ENCODE results near the gene LMNTD2.

The LMNTD2 gene

GRCh38 chr11:548700-549603 is 11.6 kb downstream of the LMNTD2 start:
- no peaks in the 10 kb centered on the region for H3F3A ChIP-seq (ENCODE audit: insufficient read depth, low read length)
- no peaks in the 10 kb centered on the region for H4K20me1 ChIP-seq (ENCODE audit: insufficient read depth, low read length)
- TF ChIP-seq CTCF (IDR thresholded peaks at IDR 0.05; ENCODE audit: low read length): no peak
- no peak for TF ChIP-seq EZH2 (IDR thresholded peaks at IDR 0.05; ENCODE audit: borderline replicate concordance, low read length)
- no peak overlapping the region for H3K4me2 ChIP-seq (ENCODE audit: low read length)
- H3K9me2 ChIP-seq (ENCODE audit: low read depth, low read length): no peaks in the 10 kb centered on the region
- peaks cover 6% of the 10 kb centered on the region for H3K4me1 ChIP-seq (ENCODE audit: insufficient read depth, low read length, severe bottlenecking)
- H3K27me3 ChIP-seq (ENCODE audit: insufficient read depth, low read length): no peaks in the 10 kb centered on the region; the same call in 1 of the 2 replicates
- H3K9me3 ChIP-seq (ENCODE audit: low read length): no peaks in the 10 kb centered on the region
- H3K9ac ChIP-seq (ENCODE audit: low read length): no peak overlapping the region
- H3K36me3 ChIP-seq (ENCODE audit: insufficient read depth, low read length): no peaks in the 10 kb centered on the region; the same call in 1 of the 2 replicates
- H2AFZ ChIP-seq (ENCODE audit: low read length): no peak overlapping the region
- no peak overlapping the region for H3K4me3 ChIP-seq (ENCODE audit: low read depth, low read length, poor library complexity, severe bottlenecking)
- no peak overlapping the region for H3K27ac ChIP-seq (ENCODE audit: low read depth, low read length, poor library complexity, severe bottlenecking)
- no peaks in the 10 kb centered on the region for H3K79me2 ChIP-seq (ENCODE audit: insufficient read depth, low read length)

GRCh38 chr11:545171-545570 is 15.4 kb downstream of the LMNTD2 start:
- Histone ChIP-seq H3K36me3 (ENCODE audit: insufficient read depth, low read length) (no peaks in the 10 kb centered on the region; the same call in 1 of the 2 replicates), H3K9me3 (ENCODE audit: low read length) (no peaks in the 10 kb centered on the region), H2AFZ (ENCODE audit: low read length) (no peak overlapping the region), H3K9me2 (ENCODE audit: low read depth, low read length) (no peaks in the 10 kb centered on the region), H3K79me2 (ENCODE audit: insufficient read depth, low read length) (no peaks in the 10 kb centered on the region), H3K27me3 (ENCODE audit: insufficient read depth, low read length) (no peaks in the 10 kb centered on the region; the same call in 1 of the 2 replicates), H3K9ac (ENCODE audit: low read length) (no peak overlapping the region), H3K4me2 (ENCODE audit: low read length) (no peak overlapping the region), H4K20me1 (ENCODE audit: insufficient read depth, low read length) (no peaks in the 10 kb centered on the region), H3F3A (ENCODE audit: insufficient read depth, low read length) (no peaks in the 10 kb centered on the region), H3K27ac (ENCODE audit: low read depth, low read length, poor library complexity, severe bottlenecking) (no peak overlapping the region), H3K4me3 (ENCODE audit: low read depth, low read length, poor library complexity, severe bottlenecking) (no peak overlapping the region), H3K4me1 (ENCODE audit: insufficient read depth, low read length, severe bottlenecking) (peaks cover 8% of the 10 kb centered on the region)
- TF ChIP-seq EZH2 (IDR thresholded peaks at IDR 0.05; ENCODE audit: borderline replicate concordance, low read length) (no peak), CTCF (IDR thresholded peaks at IDR 0.05; ENCODE audit: low read length) (no peak)

- Histone ChIP-seq H3K27me3 (ENCODE audit: insufficient read depth, low read length) (no peaks in the 10 kb centered on the region; the same call in 1 of the 2 replicates), H3K4me3 (ENCODE audit: low read depth, low read length, poor library complexity, severe bottlenecking) (no peak overlapping the region), H3K9me2 (ENCODE audit: low read depth, low read length) (no peaks in the 10 kb centered on the region), H2AFZ (ENCODE audit: low read length) (no peak overlapping the region), H3F3A (ENCODE audit: insufficient read depth, low read length) (no peaks in the 10 kb centered on the region), H4K20me1 (ENCODE audit: insufficient read depth, low read length) (no peaks in the 10 kb centered on the region), H3K36me3 (ENCODE audit: insufficient read depth, low read length) (no peaks in the 10 kb centered on the region; the same call in 1 of the 2 replicates), H3K4me1 (ENCODE audit: insufficient read depth, low read length, severe bottlenecking) (peaks cover 8% of the 10 kb centered on the region), H3K79me2 (ENCODE audit: insufficient read depth, low read length) (no peaks in the 10 kb centered on the region), H3K4me2 (ENCODE audit: low read length) (no peak overlapping the region), H3K27ac (ENCODE audit: low read depth, low read length, poor library complexity, severe bottlenecking) (no peak overlapping the region), H3K9ac (ENCODE audit: low read length) (no peak overlapping the region), H3K9me3 (ENCODE audit: low read length) (no peaks in the 10 kb centered on the region)
- TF ChIP-seq CTCF (IDR thresholded peaks at IDR 0.05; ENCODE audit: low read length): no peak
- no peak for TF ChIP-seq EZH2 (IDR thresholded peaks at IDR 0.05; ENCODE audit: borderline replicate concordance, low read length)
Measured at GRCh38 chr11:544817-545166, 15.7 kb downstream of the LMNTD2 start.
